NCI-H2029 (cell line): ENCODE data around the gene FAM120B.

ENCODE experiments used
- DNase-seq: peaks from one replicate; lab custom pipeline; 2025; lab: John Stamatoyannopoulos, UW

The FAM120B gene

DNA sequence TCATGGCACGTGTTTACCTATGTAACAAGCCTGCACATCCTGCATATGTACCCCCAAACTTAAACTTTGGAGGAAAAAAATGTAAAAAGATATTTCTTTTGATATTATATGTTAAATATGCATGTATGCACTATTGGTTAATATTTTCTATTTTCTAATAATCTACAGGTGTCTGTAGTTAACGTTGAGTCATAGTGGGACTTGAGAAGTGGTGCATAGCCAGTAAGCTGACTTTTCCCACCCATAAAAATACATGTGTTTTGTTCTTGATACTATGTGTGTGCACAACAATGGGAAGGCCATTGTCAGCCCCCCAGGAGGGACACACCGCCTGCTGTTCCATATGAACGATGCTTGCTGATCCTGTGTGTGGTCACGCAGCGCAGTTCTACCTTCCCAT, 49.1 kb downstream of the FAM120B start:
- DNase-seq: no peak

DNA sequence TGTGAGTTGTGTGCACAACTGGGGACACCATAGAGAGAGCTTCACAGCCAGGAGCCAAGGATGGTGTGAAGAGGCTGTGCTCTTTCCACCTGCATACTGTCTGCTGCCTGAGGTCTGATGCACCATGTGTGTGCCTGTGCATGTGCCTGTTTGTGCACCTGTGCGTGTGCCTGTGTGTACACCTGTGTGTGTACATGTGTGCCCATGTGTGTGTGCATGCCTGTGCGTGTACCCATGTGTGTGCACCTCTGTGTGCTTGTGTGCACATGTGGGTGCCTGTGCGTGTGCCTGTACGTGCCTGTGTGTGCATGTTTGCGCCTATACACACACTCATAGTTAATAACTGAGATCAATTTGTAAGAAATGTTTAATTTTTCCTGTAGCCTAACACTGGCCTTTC, 51.3 kb downstream of the FAM120B start:
- no peak for DNase-seq

DNA sequence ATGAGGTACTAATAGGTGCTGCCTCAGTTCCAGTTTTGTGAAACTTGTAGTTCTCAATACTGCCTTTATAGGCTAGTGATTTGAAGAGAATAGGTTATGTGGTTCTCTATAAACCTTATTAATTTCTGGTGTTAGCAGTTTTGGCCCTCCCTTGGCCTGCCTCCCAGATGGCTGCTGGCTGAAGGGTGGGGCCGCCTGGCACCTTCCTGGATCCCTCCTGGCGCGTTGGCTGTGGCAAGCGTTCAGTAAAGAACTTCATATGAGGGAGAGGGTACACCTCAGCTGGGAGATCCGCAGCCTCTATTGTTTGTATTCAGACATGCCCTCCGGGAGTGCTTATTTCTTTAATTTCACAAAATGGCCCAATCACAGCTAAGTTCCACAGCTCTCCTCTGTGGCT, 51.9 kb downstream of the FAM120B start:
- DNase-seq: peak; percentile 34

GRCh38 chr6:170360476-170360875, 53.9 kb downstream of the FAM120B start:
- no peak for DNase-seq

DNA sequence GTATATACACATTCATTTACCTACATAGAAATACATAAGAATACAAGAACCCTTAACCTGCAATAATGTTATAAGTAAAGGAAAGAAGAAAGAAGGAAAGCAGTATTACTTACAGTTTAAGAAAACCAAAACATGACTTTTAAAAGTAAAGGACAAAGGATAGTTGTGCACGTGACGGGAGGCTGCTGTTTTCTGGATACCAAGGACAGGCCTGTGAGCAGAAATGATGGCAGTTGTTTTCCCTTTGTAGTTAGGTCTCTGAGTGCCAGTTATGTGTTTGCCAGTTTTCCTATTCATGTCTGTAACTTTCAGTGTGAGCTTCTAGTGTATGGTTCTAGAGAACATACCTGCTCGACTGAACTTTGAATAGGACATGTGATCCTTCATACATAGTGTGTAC, 54.8 kb downstream of the FAM120B start:
- no peak for DNase-seq

DNA sequence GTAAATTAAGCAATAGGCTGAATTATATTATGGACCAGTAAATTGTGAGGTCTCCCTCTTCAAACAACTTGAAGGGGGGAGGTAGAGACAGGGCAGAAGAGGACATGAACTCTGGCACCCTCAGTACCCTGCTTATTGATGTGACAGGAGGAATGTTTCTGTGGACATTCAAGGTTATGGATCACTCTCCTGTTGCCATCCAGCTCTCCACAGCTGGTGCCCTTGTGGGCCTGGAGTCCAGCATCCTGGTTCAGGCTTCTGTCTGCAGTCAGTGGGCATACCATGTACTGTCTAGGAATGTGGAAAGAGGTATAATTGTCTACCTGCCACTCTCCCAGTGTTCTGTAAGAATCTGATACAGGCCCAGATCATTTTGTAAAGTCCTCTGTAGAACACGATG, 55.6 kb downstream of the FAM120B start:
- DNase-seq: no peak

DNA sequence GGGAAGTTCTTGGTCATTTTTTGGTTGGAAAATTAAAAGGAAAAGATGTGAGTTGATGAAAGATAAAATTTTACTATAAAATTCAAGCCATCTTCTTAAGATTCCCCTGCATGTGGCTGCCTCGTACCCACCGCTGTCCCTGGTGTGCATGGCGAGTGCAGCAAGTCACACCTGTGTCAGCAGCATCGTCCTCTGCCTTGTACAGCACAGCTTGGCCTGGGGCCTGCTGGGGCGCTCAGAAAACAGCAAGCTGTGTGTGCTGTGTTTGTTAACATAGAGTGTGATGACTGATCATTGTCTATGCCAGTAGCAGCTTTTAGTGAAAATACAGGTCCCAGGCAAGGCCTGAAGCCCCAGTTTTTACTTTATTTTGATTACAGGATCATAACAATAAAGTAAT, 56.7 kb downstream of the FAM120B start:
- DNase-seq: no peak

DNA sequence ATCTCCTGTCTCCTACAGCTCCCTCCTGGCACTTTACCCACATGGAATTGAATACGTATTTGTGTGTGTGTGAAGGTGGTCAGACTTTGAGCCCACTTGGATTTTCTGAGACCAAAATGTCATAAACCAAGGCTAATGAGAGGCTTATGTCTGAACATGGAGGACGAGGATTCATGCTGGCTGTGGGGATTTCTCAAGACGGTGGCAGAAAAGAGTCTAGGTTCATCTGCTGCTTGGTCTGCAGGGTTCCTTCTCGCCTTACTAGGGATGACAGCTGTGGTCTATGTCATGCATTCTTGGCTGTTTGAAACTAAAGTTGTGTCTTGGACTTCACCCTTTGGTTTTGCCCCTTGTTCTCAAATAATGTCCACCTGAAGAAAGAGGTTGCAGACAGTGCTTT, 58.6 kb downstream of the FAM120B start:
- DNase-seq: no peak

- no peak for DNase-seq
Observed at GRCh38 chr6:170365593-170365992, 59.0 kb downstream of the FAM120B start.

DNA sequence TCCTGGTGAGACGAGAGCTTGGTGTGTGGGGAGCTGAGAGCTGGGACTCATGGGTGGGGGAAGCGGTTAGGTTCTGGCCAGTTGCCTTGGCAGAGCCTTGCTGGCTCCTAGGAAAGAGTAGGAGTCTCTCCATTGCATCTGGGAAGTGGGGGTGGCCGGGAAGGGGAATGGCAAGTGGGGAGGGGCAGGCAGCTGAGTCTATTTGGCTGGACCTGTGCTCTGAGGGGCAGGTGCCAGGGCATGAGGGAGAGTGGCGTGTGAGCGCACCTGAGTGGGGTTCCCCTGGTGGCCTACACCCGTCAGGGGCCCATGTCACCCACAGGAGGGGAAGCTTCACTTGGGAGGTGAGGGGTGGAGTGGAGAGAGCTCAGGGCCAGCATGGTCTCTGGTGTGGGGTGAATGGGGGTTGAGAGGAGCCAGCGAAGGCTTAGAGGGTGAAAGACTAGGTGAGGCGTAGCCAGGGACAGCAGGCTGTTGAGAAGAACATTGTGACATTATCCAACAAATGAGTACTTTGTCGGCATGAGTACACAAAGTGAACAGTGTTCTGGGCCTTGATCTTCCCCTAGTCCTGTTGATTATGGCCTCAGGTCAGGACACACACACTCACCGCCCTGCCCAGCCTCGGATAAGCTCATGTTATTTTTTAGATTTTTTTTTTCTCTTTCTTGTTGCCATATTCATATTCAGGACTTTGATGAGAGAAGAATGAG, 59.8 kb downstream of the FAM120B start:
- no peak for DNase-seq

DNA sequence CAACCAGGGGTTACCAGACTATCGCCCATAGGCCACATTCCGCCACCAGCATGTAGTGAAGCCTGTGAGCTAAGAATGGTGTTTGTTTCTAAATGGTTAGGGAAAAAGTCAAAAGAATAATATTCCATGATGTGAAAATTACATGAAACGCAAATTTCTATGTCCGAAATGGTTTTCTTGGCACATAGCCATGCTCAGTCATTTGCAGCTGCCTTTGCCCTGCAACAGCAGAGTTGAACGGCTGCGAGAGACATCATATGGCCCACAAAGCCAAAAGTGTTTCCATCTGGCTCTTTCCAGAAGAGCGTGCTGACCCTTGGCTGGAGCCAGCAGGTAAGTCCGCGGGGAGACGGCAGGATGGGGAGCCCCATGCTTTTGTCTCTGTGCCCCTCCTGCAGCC, 60.7 kb downstream of the FAM120B start:
- no peak for DNase-seq

GRCh38 chr6:170368544-170368943, 62.0 kb downstream of the FAM120B start:
- no peak for DNase-seq

GRCh38 chr6:170369403-170369802, 62.8 kb downstream of the FAM120B start:
- no peak for DNase-seq

GRCh38 chr6:170370416-170370815, 63.9 kb downstream of the FAM120B start:
- DNase-seq: no peak

GRCh38 chr6:170371080-170371479, 64.5 kb downstream of the FAM120B start:
- DNase-seq: no peak

DNA sequence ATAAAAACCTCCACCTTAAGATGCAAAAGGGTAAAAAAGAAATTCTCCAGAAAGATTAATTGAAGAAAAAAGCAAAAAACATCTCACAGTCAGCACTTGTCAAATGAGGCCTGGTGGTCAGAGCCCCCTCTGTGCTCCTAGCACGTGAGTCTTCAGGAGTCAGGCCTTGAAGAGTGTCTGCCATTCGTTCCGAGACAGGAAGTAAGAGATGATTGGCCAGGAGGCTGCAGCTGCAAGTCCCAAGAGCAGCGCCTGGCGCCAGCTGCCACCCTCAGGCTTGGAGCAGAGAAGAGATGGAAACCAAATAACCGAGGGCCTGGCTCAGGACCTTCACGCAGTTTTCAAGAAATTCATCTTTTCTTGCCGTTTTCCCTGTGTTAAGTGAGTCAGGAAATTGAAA, 65.0 kb downstream of the FAM120B start:
- DNase-seq: no peak

DNA sequence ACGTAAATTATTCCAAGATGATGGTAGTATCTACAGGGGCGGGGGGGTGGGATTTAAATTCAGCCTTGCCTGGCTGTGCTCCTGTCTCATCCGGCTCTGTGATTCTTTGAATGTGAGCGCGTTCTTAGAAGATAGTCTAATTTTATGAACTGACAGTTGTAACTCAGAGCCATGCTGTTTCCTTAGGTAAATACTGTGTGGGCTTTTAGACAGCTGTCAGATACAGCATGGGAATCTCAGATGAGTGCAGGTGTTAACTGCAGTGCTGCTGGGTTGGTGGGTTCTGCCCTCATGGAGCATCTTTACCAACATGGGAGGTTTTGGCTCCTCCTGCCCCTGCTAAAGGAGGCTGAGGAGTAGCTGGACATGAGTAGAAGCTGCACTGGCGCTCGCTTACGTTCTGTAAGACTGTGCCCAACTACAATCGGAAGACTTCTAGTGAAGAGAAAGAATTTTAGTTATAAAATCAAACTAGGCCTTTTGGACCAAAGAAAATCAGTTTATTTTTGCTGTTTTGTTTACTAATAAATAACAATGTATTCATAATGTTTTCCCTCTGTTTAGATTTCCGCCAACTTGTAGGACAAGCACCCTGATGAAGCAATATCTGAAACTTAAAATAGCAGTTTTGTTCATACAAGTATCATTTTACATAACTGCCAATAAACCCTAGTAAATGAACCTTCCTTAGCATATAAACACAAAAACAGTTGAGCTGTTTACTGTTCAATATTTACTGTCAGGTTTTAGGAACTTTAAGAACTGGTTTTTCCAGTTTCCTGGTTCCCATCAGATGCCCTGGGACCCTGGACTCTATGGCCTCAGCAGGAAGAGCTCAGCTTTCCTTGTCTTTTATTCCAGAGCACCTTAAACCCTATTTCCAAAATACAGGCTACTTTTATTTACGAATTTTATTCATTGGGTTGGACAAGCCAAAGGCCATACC, 66.1 kb downstream of the FAM120B start:
- peak; percentile 23 for DNase-seq

GRCh38 chr6:170374571-170375444, 68.2 kb downstream of the FAM120B start:
- DNase-seq: no peak

GRCh38 chr6:170375661-170376060, 69.1 kb downstream of the FAM120B start:
- no peak for DNase-seq

DNA sequence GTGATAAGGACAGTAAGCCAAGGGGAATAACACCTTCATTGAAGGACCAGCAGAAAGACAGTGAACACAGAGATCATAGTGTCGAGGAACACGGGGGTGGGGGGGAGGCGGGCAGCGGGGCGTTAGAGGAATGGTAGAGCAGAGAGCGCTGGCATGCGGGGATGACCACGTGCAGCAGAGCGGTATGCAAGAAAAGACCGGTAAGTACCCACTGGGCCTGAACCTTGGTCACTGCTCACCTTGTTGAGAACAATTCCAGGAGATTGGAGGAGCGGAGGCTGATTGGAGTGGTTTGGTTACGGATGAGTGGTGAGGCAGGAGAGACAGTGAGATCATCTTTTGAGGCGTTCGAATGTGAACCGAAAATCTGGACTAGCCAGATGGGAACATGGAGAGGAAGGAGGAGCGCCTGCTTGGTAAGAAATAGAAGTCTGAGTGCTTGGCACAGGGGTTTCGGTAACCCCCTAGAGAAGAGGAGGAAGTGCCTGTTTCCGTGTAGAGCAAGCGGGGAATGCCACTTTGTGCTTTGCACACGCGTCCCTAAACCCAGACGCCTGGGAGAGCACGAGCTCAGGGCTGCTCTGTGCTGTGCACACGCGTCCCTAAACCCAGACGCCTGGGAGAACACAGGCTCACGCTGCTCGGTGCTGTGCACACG, 70.0 kb downstream of the FAM120B start:
- DNase-seq: no peak

- DNase-seq: no peak
Observed at GRCh38 chr6:170378502-170378901, 71.9 kb downstream of the FAM120B start.

DNA sequence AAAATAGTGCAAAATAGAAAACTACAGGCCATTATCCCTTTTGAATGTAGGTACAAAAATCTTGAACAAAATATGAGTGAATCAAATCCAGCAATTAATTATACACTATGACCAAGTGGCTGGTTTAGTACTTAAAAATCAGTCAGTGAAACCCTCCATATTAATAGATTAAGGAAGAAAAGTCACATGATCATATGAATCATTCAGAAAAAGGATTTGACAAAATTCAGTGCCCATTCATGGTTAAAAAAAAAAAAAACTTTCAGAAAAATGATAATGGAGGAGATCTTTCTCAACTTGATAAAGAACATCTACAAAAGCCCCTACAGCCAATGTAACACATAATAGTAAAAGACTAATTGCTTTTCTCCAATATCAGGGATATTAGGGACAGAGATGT, 75.0 kb downstream of the FAM120B start:
- DNase-seq: no peak
